Liver (tissue), 9 donors: ENCODE measurements around the gene PLA2G6. TPM values are rescaled to one million over a fixed set of nuclear protein-coding genes. Genes with fewer than 3 reads are reported as not detected.

Source experiments
- DNase-seq: peaks from one replicate; pipeline ENCODE4 v3.0.0-alpha.2; 2017; ENCODE audit warnings: low spot score
- H3K27ac ChIP-seq, 2 donors: one replicate each; pipeline ENCODE4 v1.7.0; 2013; ENCODE audit warnings: inconsistent platforms in 2 of 2, low read length in 2 of 2, control low read depth in 1 of 2, low read depth in 1 of 2, mild to moderate bottlenecking in 1 of 2
- H3K27me3 ChIP-seq, 4 donors: one replicate each; pipeline versions ENCODE4 v1.6.1 to v1.7.0; 2013; ENCODE audit warnings: low read length in 3 of 4, inconsistent platforms in 1 of 4, mild to moderate bottlenecking in 1 of 4, moderate library complexity in 1 of 4; ENCODE audit not compliant: control insufficient read depth in 4 of 4, insufficient read depth in 4 of 4
- H3K36me3 ChIP-seq, 4 donors: one replicate each; pipeline versions ENCODE4 v1.6.1 to v1.7.0; 2013; ENCODE audit warnings: low read length in 3 of 4, mild to moderate bottlenecking in 3 of 4, low read depth in 1 of 4, moderate library complexity in 1 of 4; ENCODE audit not compliant: control insufficient read depth in 4 of 4, insufficient read depth in 3 of 4
- H3K4me1 ChIP-seq, 4 donors: one replicate each; pipeline versions ENCODE4 v1.6.1 to v1.7.0; 2013; ENCODE audit warnings: low read length in 3 of 4, mild to moderate bottlenecking in 3 of 4, moderate library complexity in 1 of 4; ENCODE audit not compliant: control insufficient read depth in 4 of 4, insufficient read depth in 4 of 4
- H3K4me3 ChIP-seq, 3 donors: one replicate each; pipeline versions ENCODE4 v1.6.1 to v1.7.0; 2013; ENCODE audit warnings: low read length in 3 of 3, control low read depth in 1 of 3, low read depth in 1 of 3, mild to moderate bottlenecking in 1 of 3
- H3K9ac ChIP-seq, 2 donors: one replicate each; pipeline ENCODE4 v1.7.0; 2013; ENCODE audit warnings: low read length in 2 of 2, mild to moderate bottlenecking in 2 of 2, moderate library complexity in 2 of 2, control low read depth in 1 of 2, low read depth in 1 of 2
- H3K9me3 ChIP-seq, 4 donors: one replicate each; pipeline versions ENCODE4 v1.6.1 to v1.7.0; 2013; ENCODE audit warnings: low read length in 3 of 4; ENCODE audit not compliant: control insufficient read depth in 4 of 4
- ATF3 ChIP-seq: IDR thresholded peaks from 2 replicates; pipeline ENCODE4 v1.6.1; 2016; ENCODE audit warnings: antibody characterized with exemption
- CTCF ChIP-seq: fragments of 150-350 bp; IDR thresholded peaks from 2 replicates; pipeline ENCODE4 v1.5.1; 2017; ENCODE audit warnings: improper control_type of control experiment, low read depth, low read length; ENCODE audit not compliant: missing input control
- EGR1 ChIP-seq, 2 donors: IDR thresholded peaks; 2 replicates each; pipeline ENCODE4 v1.6.1; 2016 to 2018; ENCODE audit warnings: antibody characterized with exemption in 2 of 2, low read depth in 2 of 2
- FOXA1 ChIP-seq: IDR thresholded peaks from 2 replicates; pipeline ENCODE4 v1.6.1; 2016; ENCODE audit warnings: antibody characterized with exemption
- FOXA2 ChIP-seq: IDR thresholded peaks from 2 replicates; pipeline ENCODE4 v1.6.1; 2016; ENCODE audit warnings: antibody characterized with exemption
- GABPA ChIP-seq, 2 donors: IDR thresholded peaks in 1 of 2; conservative IDR thresholded peaks in 1 of 2; 2 replicates each; pipeline ENCODE4 v1.6.1; 2016; ENCODE audit warnings: antibody characterized with exemption in 2 of 2, mild to moderate bottlenecking in 1 of 2, moderate library complexity in 1 of 2
- HNF4A ChIP-seq, 2 donors: conservative IDR thresholded peaks; 2 replicates each; pipeline ENCODE4 v1.6.1; 2016; ENCODE audit warnings: antibody characterized with exemption in 2 of 2, mild to moderate bottlenecking in 2 of 2
- HNF4G ChIP-seq: IDR thresholded peaks from 2 replicates; pipeline ENCODE4 v1.6.1; 2016; ENCODE audit warnings: antibody characterized with exemption
- JUND ChIP-seq, 2 donors: IDR thresholded peaks; 2 replicates each; pipeline ENCODE4 v1.6.1; 2016; ENCODE audit warnings: antibody characterized with exemption in 2 of 2
- MAX ChIP-seq: IDR thresholded peaks from 2 replicates; pipeline ENCODE4 v1.6.1; 2016; ENCODE audit warnings: antibody characterized with exemption
- NR2F2 ChIP-seq: IDR thresholded peaks from 2 replicates; pipeline ENCODE4 v1.6.1; 2016; ENCODE audit warnings: antibody characterized with exemption
- RAD21 ChIP-seq, 2 donors: IDR thresholded peaks; 2 replicates each; pipeline ENCODE4 v1.6.1; 2016; ENCODE audit warnings: antibody characterized with exemption in 2 of 2, mild to moderate bottlenecking in 2 of 2
- REST ChIP-seq: IDR thresholded peaks from 2 replicates; pipeline ENCODE4 v1.6.1; 2016; ENCODE audit warnings: antibody characterized with exemption, mild to moderate bottlenecking
- RXRA ChIP-seq, 2 donors: IDR thresholded peaks; 2 replicates each; pipeline ENCODE4 v1.6.1; 2017 to 2018; ENCODE audit warnings: antibody characterized with exemption in 2 of 2, mild to moderate bottlenecking in 1 of 2
- SP1 ChIP-seq: IDR thresholded peaks from 2 replicates; pipeline ENCODE4 v1.6.1; 2018; ENCODE audit warnings: antibody characterized with exemption, mild to moderate bottlenecking
- TAF1 ChIP-seq: conservative IDR thresholded peaks from 2 replicates; pipeline ENCODE4 v1.6.1; 2016; ENCODE audit warnings: antibody characterized with exemption, mild to moderate bottlenecking
- YY1 ChIP-seq: IDR thresholded peaks from 2 replicates; pipeline ENCODE4 v1.6.1; 2016; ENCODE audit warnings: antibody characterized with exemption, mild to moderate bottlenecking
- ZBTB33 ChIP-seq: IDR thresholded peaks from 2 replicates; pipeline ENCODE4 v1.6.1; 2016; ENCODE audit warnings: antibody characterized with exemption
- WGBS: extraction: QIAGEN DNeasy Blood & Tissue Kit; methylation state at CpG from one replicate; pipeline ENCODE4 v1.1.7; 2013; 5-methylcytosine and 5-hydroxymethylcytosine counted together
- polyA plus RNA-seq, 2 donors: library from polyadenylated mRNA; stranded (reverse) in 1 of 2; unstranded in 1 of 2; fragments of 200-250 nt in 1 of 2; fragments of >200 nt in 1 of 2; fragmentation: Nextera tagmentation in 1 of 2; extraction: Ambion mirVana in 1 of 2; gene quantifications; one replicate each; pipeline versions ENCODE4 v1.2.1 to v1.2.3, GENCODE V29; 2013 to 2015
- total RNA-seq, 2 donors: library from RNA; depleted of rRNA; stranded (reverse); fragments of >200 nt; gene quantifications; one replicate each; pipeline ENCODE4 v1.2.3, GENCODE V29; 2014
- donor health status: healthy.
- donor health status: healthy.
- donor health status: healthy.
- donor health status: healthy.
- donor health status: healthy.

The PLA2G6 gene
- total and polyA plus RNA-seq, 4 donors = 5.7 to 9.0 (median 7.2) TPM

GRCh38 chr22:38190581-38190980 lies 9.0 kb upstream of the PLA2G6 start (continued):
- TF ChIP-seq CTCF (no peak), ATF3 (no peak), SP1 (peak; percentile 75), HNF4A (conservative IDR thresholded peaks at IDR 0.05) (peak; percentile 80 to 87), TAF1 (no peak), NR2F2 (peak; percentile 17), GABPA (IDR thresholded peaks at IDR 0.05 in 1 of 2, conservative IDR thresholded peaks at IDR 0.05 in 1 of 2) (peak in 1 of 2 donors; percentile 15)

GRCh38 chr22:38189104-38189503 lies 7.5 kb upstream of the PLA2G6 start:
- 82% methylated on average over 3 of the region's 3 CpGs for WGBS
- peaks cover 19 to 44% (median 32%) of the 10 kb centered on the region in 4 donors for H3K4me1 ChIP-seq
- H3K9ac ChIP-seq = no peak overlapping the region
- TF ChIP-seq NR2F2 = no peak
- no peak for TF ChIP-seq SP1
- TF ChIP-seq RAD21 (IDR thresholded peaks at IDR 0.05) = no peak
- no peaks in the 10 kb centered on the region for H3K36me3 ChIP-seq
- H3K9me3 ChIP-seq = no peaks in the 10 kb centered on the region
- no peaks in the 10 kb centered on the region for H3K27me3 ChIP-seq
- DNase-seq = no peak
- no peak overlapping the region for H3K4me3 ChIP-seq
- H3K27ac ChIP-seq = no peak overlapping the region

GRCh38 chr22:38187413-38188212 lies 6.0 kb upstream of the PLA2G6 start:
- Histone ChIP-seq H3K9me3 (no peaks in the 10 kb centered on the region), H3K4me1 (peaks cover 12 to 35% (median 25%) of the 10 kb centered on the region in 4 donors), H3K27ac (peak overlapping the region; percentile 85 to 91), H3K36me3 (no peaks in the 10 kb centered on the region), H3K4me3 (no peak overlapping the region), H3K27me3 (no peaks in the 10 kb centered on the region), H3K9ac (peak overlapping the region; percentile 21 to 43)
- no peak for DNase-seq
- WGBS = 33% methylated on average over 10 of the region's 10 CpGs
- TF ChIP-seq EGR1 (IDR thresholded peaks at IDR 0.05; ENCODE audit: low read depth in 2 of 2) (peak; percentile 57 to 92), GABPA (IDR thresholded peaks at IDR 0.05 in 1 of 2, conservative IDR thresholded peaks at IDR 0.05 in 1 of 2) (peak in 1 of 2 donors; percentile 69), YY1 (peak; percentile 83), NR2F2 (peak; percentile 94), FOXA2 (peak; percentile 97), RXRA (IDR thresholded peaks at IDR 0.05) (peak; percentile 91 to 98), CTCF (no peak), REST (peak; percentile 68), RAD21 (IDR thresholded peaks at IDR 0.05) (peak; percentile 62 to 65), MAX (peak; percentile 98), ATF3 (peak; percentile 87), SP1 (peak; percentile 90), JUND (IDR thresholded peaks at IDR 0.05) (peak; percentile 88 to 98), HNF4A (conservative IDR thresholded peaks at IDR 0.05) (peak; percentile 80 to 89), TAF1 (no peak), HNF4G (no peak), ZBTB33 (peak; percentile 88), FOXA1 (peak; percentile 88)
